T-helper 1 cell treated with Interleukin-12 subunit alpha and Interleukin-12 subunit beta and Interleukin-4 antibody, amounts not matched to agents 30 μg/mL and 1 μg/mL, for 36 hours (primary cell): ENCODE measurements around the gene FOXE1.
A peak's percentile ranks its signal among the peaks of the same experiment; 100 is the strongest.

Source experiments
- H3K27ac Mint-ChIP-seq: one replicate; pipeline ENCODE4 v1.8.0; 2021; ENCODE audit warnings: mild to moderate bottlenecking, mixed read lengths
- H3K27me3 Mint-ChIP-seq: one replicate; pipeline ENCODE4 v1.8.0; 2021; ENCODE audit warnings: low read depth, mixed read lengths
- H3K36me3 Mint-ChIP-seq: one replicate; pipeline ENCODE4 v1.8.0; 2021; ENCODE audit warnings: low read depth, mixed read lengths
- H3K4me1 Mint-ChIP-seq: one replicate; pipeline ENCODE4 v1.8.0; 2021; ENCODE audit warnings: low read depth, mixed read lengths
- H3K4me3 Mint-ChIP-seq: one replicate; pipeline ENCODE4 v1.8.0; 2021; ENCODE audit warnings: mild to moderate bottlenecking, moderate library complexity, mixed read lengths
- H3K9me3 Mint-ChIP-seq: one replicate; pipeline ENCODE4 v1.8.0; 2021; ENCODE audit warnings: mixed read lengths

Gene FOXE1

GRCh38 chr9:97853056-97853843, at the start of gene FOXE1:
Gene FOXE1, plus strand, starts transcription at chr9:97853226. Its CDS starts 689 bp downstream, at chr9:97853915.
- Mint-ChIP-seq H3K27ac (peak within 1 kb of the TSS; percentile 85), H3K4me1 (peaks cover 20% of the 10 kb centered on the region), H3K9me3 (no peaks in the 10 kb centered on the region), H3K36me3 (no peaks in the 10 kb centered on the region), H3K27me3 (peaks cover 88% of the 10 kb centered on the region), H3K4me3 (peak within 1 kb of the TSS; percentile 86)

GRCh38 chr9:97804059-97804365, 49.0 kb upstream of the FOXE1 start:
- Mint-ChIP-seq H3K27me3 (peaks cover 53% of the 10 kb centered on the region), H3K27ac (peak overlapping the region; percentile 81), H3K4me1 (peaks cover 6% of the 10 kb centered on the region), H3K4me3 (peak overlapping the region; percentile 85), H3K9me3 (no peaks in the 10 kb centered on the region), H3K36me3 (no peaks in the 10 kb centered on the region)

GRCh38 chr9:97806721-97807120, 46.3 kb upstream of the FOXE1 start:
- no peaks in the 10 kb centered on the region for H3K9me3 Mint-ChIP-seq
- H3K27me3 Mint-ChIP-seq: peaks cover 37% of the 10 kb centered on the region
- no peaks in the 10 kb centered on the region for H3K36me3 Mint-ChIP-seq
- H3K27ac Mint-ChIP-seq: no peak overlapping the region
- H3K4me3 Mint-ChIP-seq: no peak overlapping the region
- peaks cover 8% of the 10 kb centered on the region for H3K4me1 Mint-ChIP-seq

GRCh38 chr9:97807681-97808080, 45.3 kb upstream of the FOXE1 start:
- H3K4me3 Mint-ChIP-seq: no peak overlapping the region
- peaks cover 31% of the 10 kb centered on the region for H3K27me3 Mint-ChIP-seq
- no peaks in the 10 kb centered on the region for H3K9me3 Mint-ChIP-seq
- no peak overlapping the region for H3K27ac Mint-ChIP-seq
- peaks cover 6% of the 10 kb centered on the region for H3K4me1 Mint-ChIP-seq
- H3K36me3 Mint-ChIP-seq: no peaks in the 10 kb centered on the region

GRCh38 chr9:97808415-97808814, 44.6 kb upstream of the FOXE1 start:
- Mint-ChIP-seq H3K27ac (no peak overlapping the region), H3K9me3 (no peaks in the 10 kb centered on the region), H3K36me3 (no peaks in the 10 kb centered on the region), H3K27me3 (peaks cover 31% of the 10 kb centered on the region), H3K4me3 (no peak overlapping the region), H3K4me1 (peaks cover 4% of the 10 kb centered on the region)

GRCh38 chr9:97808972-97809371, 44.1 kb upstream of the FOXE1 start:
- Mint-ChIP-seq H3K9me3 (no peaks in the 10 kb centered on the region), H3K27me3 (peaks cover 30% of the 10 kb centered on the region), H3K4me3 (no peak overlapping the region), H3K36me3 (no peaks in the 10 kb centered on the region), H3K4me1 (peaks cover 4% of the 10 kb centered on the region), H3K27ac (no peak overlapping the region)

- Mint-ChIP-seq H3K27ac (no peak overlapping the region), H3K36me3 (no peaks in the 10 kb centered on the region), H3K4me3 (no peak overlapping the region), H3K9me3 (no peaks in the 10 kb centered on the region), H3K27me3 (peaks cover 33% of the 10 kb centered on the region), H3K4me1 (peaks cover 2% of the 10 kb centered on the region)
These were observed 43.2 kb upstream of the FOXE1 start for GRCh38 chr9:97809666-97810344.

GRCh38 chr9:97811533-97812246, 41.3 kb upstream of the FOXE1 start:
- Mint-ChIP-seq H3K4me3 (no peak overlapping the region), H3K9me3 (no peaks in the 10 kb centered on the region), H3K27me3 (peaks cover 27% of the 10 kb centered on the region), H3K4me1 (peaks cover 2% of the 10 kb centered on the region), H3K27ac (no peak overlapping the region), H3K36me3 (no peaks in the 10 kb centered on the region)

- Mint-ChIP-seq H3K4me1 (peaks cover 2% of the 10 kb centered on the region), H3K27me3 (peaks cover 24% of the 10 kb centered on the region), H3K9me3 (no peaks in the 10 kb centered on the region), H3K4me3 (no peak overlapping the region), H3K27ac (no peak overlapping the region), H3K36me3 (no peaks in the 10 kb centered on the region)
These were observed 40.8 kb upstream of the FOXE1 start for GRCh38 chr9:97812247-97812543.

- Mint-ChIP-seq H3K27ac (no peak overlapping the region), H3K4me3 (no peak overlapping the region), H3K27me3 (peaks cover 31% of the 10 kb centered on the region), H3K9me3 (no peaks in the 10 kb centered on the region), H3K4me1 (peaks cover 2% of the 10 kb centered on the region), H3K36me3 (no peaks in the 10 kb centered on the region)
These were observed 40.0 kb upstream of the FOXE1 start for GRCh38 chr9:97813072-97813471.

GRCh38 chr9:97819735-97820134, 33.3 kb upstream of the FOXE1 start:
- no peak overlapping the region for H3K27ac Mint-ChIP-seq
- no peaks in the 10 kb centered on the region for H3K4me1 Mint-ChIP-seq
- peaks cover 4% of the 10 kb centered on the region for H3K9me3 Mint-ChIP-seq
- peaks cover 51% of the 10 kb centered on the region for H3K27me3 Mint-ChIP-seq
- no peak overlapping the region for H3K4me3 Mint-ChIP-seq
- H3K36me3 Mint-ChIP-seq: no peaks in the 10 kb centered on the region

GRCh38 chr9:97820373-97820772, 32.7 kb upstream of the FOXE1 start:
- no peaks in the 10 kb centered on the region for H3K36me3 Mint-ChIP-seq
- H3K9me3 Mint-ChIP-seq: peaks cover 7% of the 10 kb centered on the region
- no peaks in the 10 kb centered on the region for H3K4me1 Mint-ChIP-seq
- no peak overlapping the region for H3K27ac Mint-ChIP-seq
- H3K4me3 Mint-ChIP-seq: no peak overlapping the region
- H3K27me3 Mint-ChIP-seq: peaks cover 52% of the 10 kb centered on the region

GRCh38 chr9:97830884-97831829, 21.9 kb upstream of the FOXE1 start:
- no peak overlapping the region for H3K27ac Mint-ChIP-seq
- no peak overlapping the region for H3K4me3 Mint-ChIP-seq
- H3K36me3 Mint-ChIP-seq: no peaks in the 10 kb centered on the region
- no peaks in the 10 kb centered on the region for H3K4me1 Mint-ChIP-seq
- H3K9me3 Mint-ChIP-seq: no peaks in the 10 kb centered on the region
- H3K27me3 Mint-ChIP-seq: peaks cover 44% of the 10 kb centered on the region
